ENCODE results near the gene SHB. TPM values are rescaled to one million over a fixed set of nuclear protein-coding genes. Genes with fewer than 3 reads are reported as not detected.

SHB gene
- total and polyA plus RNA-seq, 2 donors (not counting 3 experiments of a cell fraction or from before 2014, with no cell fraction given): 13.4 to 24.9 TPM

- H3K9me1 ChIP-seq (replicated peaks; ENCODE audit: control insufficient read depth, extremely low read depth, insufficient read depth, low read length): no peaks in the 10 kb centered on the region
- dilution Hi-C loops (cut with MboI; ENCODE audit: extremely low pct_ligation_motif_present, low sequenced_read_pairs) (no loop called here), intact Hi-C loops (cut with micrococcal nuclease) (no loop called here)
- no peak for TF ChIP-seq POLR2AphosphoS5 (IDR thresholded peaks at IDR 0.05; ENCODE audit: insufficient read depth, low read depth, low read length)
- no peak for TF ChIP-seq CTCF (IDR thresholded peaks at IDR 0.05; ENCODE audit: extremely low read depth in 1 of 2, insufficient read depth in 1 of 2, low read depth in 1 of 2, low read length in 2 of 2)
- TF ChIP-seq FOS (IDR thresholded peaks at IDR 0.05; ENCODE audit: borderline replicate concordance, insufficient read depth, low read length): no peak
- TF ChIP-seq EZH2 (IDR thresholded peaks at IDR 0.05; ENCODE audit: borderline replicate concordance, low read depth, low read length, severe bottlenecking): no peak
- TF ChIP-seq MYC (IDR thresholded peaks at IDR 0.05; ENCODE audit: low read depth, low read length): no peak
- no peak for TF ChIP-seq JUN (IDR thresholded peaks at IDR 0.05; ENCODE audit: borderline replicate concordance, insufficient read depth, insufficient read length, low read depth)
- no peak for TF ChIP-seq POLR2A (IDR thresholded peaks at IDR 0.05; ENCODE audit: low read depth, low read length)
- no peak for TF ChIP-seq MAX (IDR thresholded peaks at IDR 0.05; ENCODE audit: insufficient read depth, insufficient read length)
- TF ChIP-seq GATA2 (IDR thresholded peaks at IDR 0.05; ENCODE audit: insufficient read depth, insufficient read length, low read depth, low read length): no peak
- H3K4me3 ChIP-seq (replicated peaks in 1 of 3; ENCODE audit: insufficient read depth in 1 of 3, low read depth in 1 of 3, low read length in 3 of 3): no peak overlapping the region
- FAIRE-seq (no peak), DNase-seq (ENCODE audit: low read depth, low spot score) (no peak)
- no peak overlapping the region for H3K27ac ChIP-seq (ENCODE audit: insufficient read depth, low read depth, low read length)
- H3K9me3 ChIP-seq (replicated peaks; ENCODE audit: control insufficient read depth, insufficient read depth, low read length): no peaks in the 10 kb centered on the region
- H3K36me3 ChIP-seq (ENCODE audit: control insufficient read depth in 2 of 2, extremely low read depth in 1 of 2, insufficient read depth in 2 of 2, low read length in 2 of 2): no peaks in the 10 kb centered on the region
- H3K27me3 ChIP-seq (ENCODE audit: control insufficient read depth in 2 of 2, insufficient read depth in 2 of 2, low read length in 2 of 2): no peaks in the 10 kb centered on the region
- no peak overlapping the region for H2AFZ ChIP-seq (ENCODE audit: low read depth, low read length)
- H3K79me2 ChIP-seq (ENCODE audit: control insufficient read depth, insufficient read depth, low read length): peaks cover 12% of the 10 kb centered on the region
- BruUV-seq (replicated peaks): no TSS peak
- POLR2A ChIA-PET: no interaction called here
- no peak overlapping the region for H3K9ac ChIP-seq (replicated peaks; ENCODE audit: extremely low read depth, insufficient read depth, low read length)
- CTCF ChIA-PET: interaction anchor here (0.7 to 0.9 kb wide), 2 partner anchors 19 to 71 kb away, joined by 3 read pairs; no protein-coding TSS in a partner anchor
- H3K4me2 ChIP-seq (ENCODE audit: insufficient read depth, low read length): no peak overlapping the region
- H4K20me1 ChIP-seq (replicated peaks; ENCODE audit: control insufficient read depth, extremely low read depth, insufficient read depth, low read length): no peaks in the 10 kb centered on the region
- peaks cover 8% of the 10 kb centered on the region for H3K4me1 ChIP-seq (ENCODE audit: control insufficient read depth, extremely low read depth, insufficient read depth, low read length)
Measured at GRCh38 chr9:37988041-37988440, 81.0 kb downstream of the SHB start.

Data from endothelial cell of umbilical vein (primary cell).